PC-9 (cell line): ENCODE data around the gene TCF12. TPM values are rescaled to one million over a fixed set of nuclear protein-coding genes. Genes with fewer than 3 reads are reported as not detected.

Experiments
- BruUV-seq: library from RNA; stranded (reverse); fragments of 400-500 nt; replicated peaks from 2 replicates; lab custom pipeline; 2021; lab: Mats Ljungman, UMichigan
- CTCF ChIA-PET: fragments of 300-600 bp; sonication (Branson Sonifier 250); formaldehyde crosslinking; loops from one replicate; lab custom pipeline; 2022; ENCODE audit warnings: antibody characterized with exemption; lab: Charles Lee
- POLR2A ChIA-PET: fragments of 300-600 bp; sonication (Branson Sonifier 250); formaldehyde crosslinking; loops from one replicate; lab custom pipeline; 2022; ENCODE audit warnings: antibody characterized with exemption; ENCODE audit not compliant: unreplicated experiment; lab: Charles Lee
- DNase-seq, 2 experiments: peaks; one replicate each; pipeline versions ENCODE4 v3.0.0 to v3.0.0-alpha.2; 2015 to 2022; ENCODE audit warnings: mixed read lengths in 1 of 2
- H2AFZ ChIP-seq: fragments of 200-600 bp; sonication (generic); 2 replicates; pipeline ENCODE4 v1.8.1; 2017; ENCODE audit warnings: antibody characterized with exemption
- H3F3A ChIP-seq: fragments of 200-600 bp; sonication (generic); 2 replicates; pipeline ENCODE4 v1.8.1; 2017; ENCODE audit warnings: antibody characterized with exemption, mild to moderate bottlenecking, low read depth; ENCODE audit not compliant: insufficient read depth
- H3K27ac ChIP-seq: fragments of 200-600 bp; sonication (generic); 2 replicates; pipeline ENCODE4 v1.6.1; 2016; ENCODE audit warnings: mixed run types
- H3K27me3 ChIP-seq: fragments of 200-600 bp; sonication (generic); 2 replicates; pipeline ENCODE4 v1.6.1; 2016; ENCODE audit warnings: low read depth, mixed run types; ENCODE audit not compliant: insufficient read depth
- H3K36me3 ChIP-seq: fragments of 200-600 bp; sonication (generic); 2 replicates; pipeline ENCODE4 v1.6.1; 2016; ENCODE audit warnings: low read depth, mixed run types
- H3K4me1 ChIP-seq: fragments of 200-600 bp; sonication (generic); replicated peaks from 2 replicates; pipeline ENCODE4 v1.6.1; 2016; ENCODE audit warnings: mixed run types; ENCODE audit not compliant: insufficient read depth
- H3K4me2 ChIP-seq: fragments of 200-600 bp; sonication (generic); 2 replicates; pipeline ENCODE4 v1.6.1; 2017; ENCODE audit warnings: mixed run types
- H3K4me3 ChIP-seq: fragments of 200-600 bp; sonication (generic); 2 replicates; pipeline ENCODE4 v1.6.1; 2016; ENCODE audit warnings: mixed run types
- H3K79me2 ChIP-seq: fragments of 200-600 bp; sonication (generic); 2 replicates; pipeline ENCODE4 v1.6.1; 2017; ENCODE audit warnings: low read depth, mixed run types
- H3K9me2 ChIP-seq: fragments of 200-600 bp; sonication (generic); 2 replicates; pipeline ENCODE4 v1.8.1; 2017; ENCODE audit warnings: mild to moderate bottlenecking; ENCODE audit not compliant: insufficient read depth
- H3K9me3 ChIP-seq: fragments of 200-600 bp; sonication (generic); 2 replicates; pipeline ENCODE4 v1.8.1; 2016; ENCODE audit warnings: low read depth; ENCODE audit not compliant: insufficient read depth
- H4K20me1 ChIP-seq: fragments of 200-600 bp; sonication (generic); 2 replicates; pipeline ENCODE4 v1.8.1; 2017; ENCODE audit not compliant: insufficient read depth
- CTCF ChIP-seq: fragments of 200-600 bp; sonication (generic); conservative IDR thresholded peaks from 2 replicates; pipeline ENCODE4 v1.6.1; 2017; ENCODE audit warnings: mixed run types, antibody characterized with exemption, mild to moderate bottlenecking, moderate library complexity
- EZH2 ChIP-seq: fragments of 200-600 bp; sonication (generic); IDR thresholded peaks from 2 replicates; pipeline ENCODE4 v1.8.0; 2017; ENCODE audit warnings: antibody characterized with exemption, low read depth
- intact Hi-C: fragments of 100-400 bp; cut with micrococcal nuclease; formaldehyde crosslinking; loops from one replicate; pipeline ENCODE4 v1.10.0; 2022; ENCODE audit not compliant: unreplicated experiment
- total RNA-seq: library from RNA; stranded (reverse); gene quantifications from 2 replicates; pipeline ENCODE4 v1.2.3, GENCODE V29; 2021

TCF12 gene
- total RNA-seq, 1 experiment from 2014 or later: 60.1 TPM

GRCh38 chr15:57337868-57338411 lies 419.5 kb downstream of the TCF12 start:
- no peak overlapping the region for H2AFZ ChIP-seq
- no peaks in the 10 kb centered on the region for H3K9me3 ChIP-seq
- BruUV-seq: no TSS peak
- H3K4me2 ChIP-seq: no peak overlapping the region
- intact Hi-C loops: no loop called here
- H3K4me3 ChIP-seq: no peak overlapping the region
- DNase-seq: no peak
- no peaks in the 10 kb centered on the region for H3K27me3 ChIP-seq
- POLR2A ChIA-PET: interaction anchor here (0.7 kb wide), 1 partner anchor 182 kb away, joined by 3 read pairs; no protein-coding TSS in a partner anchor
- TF ChIP-seq EZH2 (no peak), CTCF (no peak)
- H3K79me2 ChIP-seq: no peaks in the 10 kb centered on the region
- no peaks in the 10 kb centered on the region for H3K9me2 ChIP-seq
- CTCF ChIA-PET: no interaction called here
- H4K20me1 ChIP-seq: no peaks in the 10 kb centered on the region
- no peaks in the 10 kb centered on the region for H3K4me1 ChIP-seq
- H3K27ac ChIP-seq: no peak overlapping the region
- H3F3A ChIP-seq: no peaks in the 10 kb centered on the region
- no peaks in the 10 kb centered on the region for H3K36me3 ChIP-seq

- Histone ChIP-seq H3K79me2 (no peaks in the 10 kb centered on the region), H3K36me3 (no peaks in the 10 kb centered on the region), H2AFZ (no peak overlapping the region), H3K4me3 (no peak overlapping the region), H3K4me1 (no peaks in the 10 kb centered on the region), H3F3A (no peaks in the 10 kb centered on the region), H3K27ac (no peak overlapping the region), H3K9me3 (no peaks in the 10 kb centered on the region), H3K4me2 (no peak overlapping the region), H4K20me1 (no peaks in the 10 kb centered on the region), H3K9me2 (no peaks in the 10 kb centered on the region), H3K27me3 (no peaks in the 10 kb centered on the region)
- no peak for DNase-seq
- POLR2A ChIA-PET: no interaction called here
- CTCF ChIA-PET: no interaction called here
- intact Hi-C loops: no loop called here
- BruUV-seq: no TSS peak
- no peak for TF ChIP-seq EZH2
- TF ChIP-seq CTCF: no peak
Observed at GRCh38 chr15:57339321-57339720, 420.9 kb downstream of the TCF12 start.

Other genes with a start within 250 kb of the TCF12 start
- gene ZNF280D, start 185.1 kb upstream of the TCF12 start, total RNA-seq: 21.9 and 26.8 TPM in 2 replicates